ENCODE measurements around the gene SP2.

DNA sequence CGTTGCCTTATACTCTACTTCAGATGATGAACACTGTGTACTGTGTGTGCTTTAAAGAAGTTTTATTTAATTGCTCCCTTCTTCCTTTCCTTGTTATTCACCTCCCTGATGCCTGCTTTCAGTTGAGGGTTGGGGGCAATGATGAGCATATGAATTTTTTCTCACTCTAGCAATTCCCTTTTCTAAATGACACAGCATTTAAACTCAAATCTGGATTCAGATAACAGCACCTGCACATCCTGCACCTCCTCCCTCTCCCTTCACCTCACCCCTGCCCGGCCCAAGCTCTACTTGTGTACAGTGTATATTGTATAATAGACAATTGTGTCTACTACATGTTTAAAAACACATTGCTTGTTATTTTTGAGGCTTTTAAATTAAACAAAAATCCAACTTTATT lies 32.4 kb downstream of the SP2 start:
- TF ChIP-seq GATA2 (IDR thresholded peaks at IDR 0.05; ENCODE audit: low read depth, low read length): no peak
- TF ChIP-seq GATA3 (IDR thresholded peaks at IDR 0.05; ENCODE audit: low read depth, low read length): no peak

Measured in SH-SY5Y (cell line).